Measurements from ENCODE around the gene GTF3C5.
"Not testable (repeated sequence)": the region's sequence is repeated elsewhere in the genome, so short reads cannot be mapped to it uniquely, and the experiment has no call there.

GTF3C5 gene

GRCh38 chr9:133073086-133074014, 42.6 kb downstream of the GTF3C5 start:
- DNase-seq = no peak

- no peak for DNase-seq
Measured at GRCh38 chr9:133074111-133074651, 43.4 kb downstream of the GTF3C5 start.

GRCh38 chr9:133075925-133076630, 45.3 kb downstream of the GTF3C5 start:
- DNase-seq = no peak

- DNase-seq = no peak
Measured at GRCh38 chr9:133076691-133077090, 45.9 kb downstream of the GTF3C5 start.

- DNase-seq = no peak
Measured at GRCh38 chr9:133078486-133078885, 47.7 kb downstream of the GTF3C5 start.

GRCh38 chr9:133080161-133080560, 49.4 kb downstream of the GTF3C5 start:
- no peak for DNase-seq

GRCh38 chr9:133080786-133081779, 50.3 kb downstream of the GTF3C5 start:
- DNase-seq = not testable (repeated sequence)

- DNase-seq = not testable (repeated sequence)
Measured at GRCh38 chr9:133081957-133082644, 51.3 kb downstream of the GTF3C5 start.

- DNase-seq = not testable (repeated sequence)
Measured at GRCh38 chr9:133083688-133084087, 52.9 kb downstream of the GTF3C5 start.

- DNase-seq = not testable (repeated sequence)
Measured at GRCh38 chr9:133086212-133086860, 55.5 kb downstream of the GTF3C5 start.

GRCh38 chr9:133086894-133087293, 56.1 kb downstream of the GTF3C5 start:
- no peak for DNase-seq

GRCh38 chr9:133087429-133088145, 56.8 kb downstream of the GTF3C5 start:
- DNase-seq = no peak

- DNase-seq = no peak
Measured at GRCh38 chr9:133088146-133088750, 57.5 kb downstream of the GTF3C5 start.

- DNase-seq = no peak
Measured at GRCh38 chr9:133088756-133089155, 58.0 kb downstream of the GTF3C5 start.

GRCh38 chr9:133089271-133089671, 58.5 kb downstream of the GTF3C5 start:
- no peak for DNase-seq

- DNase-seq = no peak
Measured at GRCh38 chr9:133090187-133090586, 59.4 kb downstream of the GTF3C5 start.

GRCh38 chr9:133090752-133091385, 60.1 kb downstream of the GTF3C5 start:
- DNase-seq = no peak

- not testable (repeated sequence) for DNase-seq
Measured at GRCh38 chr9:133094351-133094750, 63.6 kb downstream of the GTF3C5 start.

- no peak for DNase-seq
Measured at GRCh38 chr9:133094842-133095393, 64.1 kb downstream of the GTF3C5 start.

Data from activated CD4-positive, alpha-beta T cell treated with anti-CD3 and anti-CD28 coated beads, Interleukin-2, amount 50 U/mL, for 16 hours (primary cell).